Measurements from ENCODE around the gene C1QB.

DNA sequence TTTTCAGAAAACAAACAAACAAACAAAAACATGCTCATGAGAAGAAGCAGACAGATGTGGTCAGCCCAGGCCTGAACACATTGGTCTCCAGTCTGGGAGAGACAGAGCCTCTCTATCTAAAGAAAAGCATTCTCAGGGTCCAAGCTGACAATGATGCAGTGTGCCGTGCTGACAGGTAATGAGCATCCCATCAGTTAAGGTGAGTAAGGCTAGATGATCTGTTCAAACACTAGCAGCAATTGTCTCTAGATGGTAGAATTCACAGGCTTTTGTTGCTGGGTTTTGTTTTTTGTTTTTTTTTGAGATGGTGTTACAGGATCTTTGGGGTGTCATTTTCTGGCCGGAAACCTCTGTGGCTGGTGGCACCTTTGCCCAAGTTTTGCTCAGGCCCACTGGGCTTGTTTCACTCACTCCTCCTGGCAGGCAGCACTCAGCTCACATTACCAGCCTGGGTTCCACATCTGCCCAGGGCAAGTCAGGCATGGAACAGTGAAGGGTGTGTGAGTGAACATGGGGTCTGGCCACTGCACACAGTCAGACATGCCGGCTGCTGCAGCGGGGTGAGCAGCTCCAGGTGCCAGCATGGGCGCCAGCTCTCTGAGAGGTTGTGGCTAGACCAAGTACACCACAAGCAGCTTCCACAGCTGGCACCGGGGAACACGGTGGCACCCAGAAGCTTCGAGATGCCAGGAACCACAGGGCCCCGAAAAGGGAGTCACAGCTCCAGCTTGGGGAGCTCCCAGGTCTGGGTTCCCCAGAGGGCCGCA, 19.2 kb upstream of the C1QB start:
- TF ChIP-seq, protein P1, sequence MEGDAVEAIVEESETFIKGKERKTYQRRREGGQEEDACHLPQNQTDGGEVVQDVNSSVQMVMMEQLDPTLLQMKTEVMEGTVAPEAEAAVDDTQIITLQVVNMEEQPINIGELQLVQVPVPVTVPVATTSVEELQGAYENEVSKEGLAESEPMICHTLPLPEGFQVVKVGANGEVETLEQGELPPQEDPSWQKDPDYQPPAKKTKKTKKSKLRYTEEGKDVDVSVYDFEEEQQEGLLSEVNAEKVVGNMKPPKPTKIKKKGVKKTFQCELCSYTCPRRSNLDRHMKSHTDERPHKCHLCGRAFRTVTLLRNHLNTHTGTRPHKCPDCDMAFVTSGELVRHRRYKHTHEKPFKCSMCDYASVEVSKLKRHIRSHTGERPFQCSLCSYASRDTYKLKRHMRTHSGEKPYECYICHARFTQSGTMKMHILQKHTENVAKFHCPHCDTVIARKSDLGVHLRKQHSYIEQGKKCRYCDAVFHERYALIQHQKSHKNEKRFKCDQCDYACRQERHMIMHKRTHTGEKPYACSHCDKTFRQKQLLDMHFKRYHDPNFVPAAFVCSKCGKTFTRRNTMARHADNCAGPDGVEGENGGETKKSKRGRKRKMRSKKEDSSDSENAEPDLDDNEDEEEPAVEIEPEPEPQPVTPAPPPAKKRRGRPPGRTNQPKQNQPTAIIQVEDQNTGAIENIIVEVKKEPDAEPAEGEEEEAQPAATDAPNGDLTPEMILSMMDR (conservative IDR thresholded peaks at IDR 0.05; ENCODE audit: low read depth, low read length): no peak
- no peak for TF ChIP-seq POLR2A (IDR thresholded peaks at IDR 0.05; ENCODE audit: low read depth, low read length)
